Vagina (tissue), 2 donors: ENCODE measurements around the gene PTPA. TPM values are rescaled to one million over a fixed set of nuclear protein-coding genes. Genes with fewer than 3 reads are reported as not detected.

Source experiments
- DNase-seq, 2 donors: peaks; one replicate each; pipeline ENCODE4 v3.0.0-alpha.2; 2017; ENCODE audit errors: extremely low spot score in 2 of 2
- H3K27ac ChIP-seq: fragments of 200-600 bp; sonication (generic); one replicate; pipeline ENCODE4 v1.5.1; 2019
- H3K27me3 ChIP-seq: fragments of 200-600 bp; sonication (generic); one replicate; pipeline ENCODE4 v1.5.1; 2019
- H3K36me3 ChIP-seq, 2 donors: fragments of 200-600 bp; sonication (generic); one replicate each; pipeline ENCODE4 v1.5.1; 2017 to 2019
- H3K4me1 ChIP-seq: fragments of 200-600 bp; sonication (generic); one replicate; pipeline ENCODE4 v1.5.1; 2019
- H3K4me3 ChIP-seq, 2 donors: fragments of 200-600 bp; sonication (generic); 1 replicate in 1 of 2; 2 replicates in 1 of 2; pipeline ENCODE4 v1.5.1; 2016 to 2019
- H3K9me3 ChIP-seq: fragments of 200-600 bp; sonication (generic); one replicate; pipeline ENCODE4 v1.5.1; 2019
- POLR2A ChIP-seq, 2 donors: fragments of 450-650 bp; IDR thresholded peaks; one replicate each; pipeline ENCODE4 v1.6.1; 2017; ENCODE audit warnings: antibody characterized with exemption in 2 of 2, mild to moderate bottlenecking in 2 of 2, moderate library complexity in 2 of 2
- POLR2AphosphoS5 ChIP-seq, 2 donors: sonication (generic); formaldehyde crosslinking; IDR thresholded peaks; one replicate each; pipeline ENCODE4 v1.9.0; 2017; ENCODE audit warnings: antibody characterized with exemption in 2 of 2, mild to moderate bottlenecking in 2 of 2, low read depth in 1 of 2; ENCODE audit not compliant: insufficient read depth in 1 of 2
- intact Hi-C: fragments of 100-400 bp; cut with DNase I; formaldehyde crosslinking; loops from one replicate; pipeline ENCODE4 v1.15.1; 2023
- total RNA-seq: library from RNA; depleted of rRNA; stranded (reverse); fragments of >200 nt; gene quantifications from one replicate; pipeline ENCODE4 v1.2.3, GENCODE V29; 2016
- TF ChIP-seq, protein P1 (sequence below), 3 experiments: fragments of 450-650 bp in 2 of 3; fragments of 200-600 bp in 1 of 3; sonication (generic) in 1 of 3; IDR thresholded peaks; one replicate each; pipeline ENCODE4 v1.5.1; 2017 to 2019; ENCODE audit warnings: antibody characterized with exemption in 3 of 3, mild to moderate bottlenecking in 2 of 3, moderate library complexity in 2 of 3

The PTPA gene
- total RNA-seq, 1 donor from 2014 or later: 46.2 TPM

DNA sequence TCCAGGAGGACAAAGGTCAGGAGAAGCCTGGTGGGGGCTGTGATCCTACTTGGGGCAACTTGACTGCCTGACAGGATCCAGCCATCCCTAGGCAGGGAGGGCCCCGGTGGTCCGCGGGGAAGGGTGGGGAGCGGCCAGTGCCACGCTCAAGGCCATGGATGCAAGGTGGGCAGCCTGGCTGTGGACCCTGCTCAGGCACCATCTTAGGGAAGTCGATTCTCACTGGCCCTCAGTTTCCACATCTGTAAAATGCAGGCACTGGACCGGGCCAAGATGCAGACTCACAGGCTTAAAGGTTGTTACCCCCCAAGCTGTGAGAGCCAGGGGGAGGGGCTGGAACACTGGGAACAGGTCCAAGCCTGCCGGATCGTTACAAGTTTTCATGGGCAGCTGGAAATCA is 39.0 kb upstream of the PTPA start:
- H3K36me3 ChIP-seq: peaks cover 0 to 22% of the 10 kb centered on the region in 2 donors
- intact Hi-C loops: no loop called here
- no peak for TF ChIP-seq POLR2AphosphoS5 (IDR thresholded peaks at IDR 0.05; ENCODE audit: insufficient read depth in 1 of 2, low read depth in 1 of 2)
- TF ChIP-seq, protein P1, sequence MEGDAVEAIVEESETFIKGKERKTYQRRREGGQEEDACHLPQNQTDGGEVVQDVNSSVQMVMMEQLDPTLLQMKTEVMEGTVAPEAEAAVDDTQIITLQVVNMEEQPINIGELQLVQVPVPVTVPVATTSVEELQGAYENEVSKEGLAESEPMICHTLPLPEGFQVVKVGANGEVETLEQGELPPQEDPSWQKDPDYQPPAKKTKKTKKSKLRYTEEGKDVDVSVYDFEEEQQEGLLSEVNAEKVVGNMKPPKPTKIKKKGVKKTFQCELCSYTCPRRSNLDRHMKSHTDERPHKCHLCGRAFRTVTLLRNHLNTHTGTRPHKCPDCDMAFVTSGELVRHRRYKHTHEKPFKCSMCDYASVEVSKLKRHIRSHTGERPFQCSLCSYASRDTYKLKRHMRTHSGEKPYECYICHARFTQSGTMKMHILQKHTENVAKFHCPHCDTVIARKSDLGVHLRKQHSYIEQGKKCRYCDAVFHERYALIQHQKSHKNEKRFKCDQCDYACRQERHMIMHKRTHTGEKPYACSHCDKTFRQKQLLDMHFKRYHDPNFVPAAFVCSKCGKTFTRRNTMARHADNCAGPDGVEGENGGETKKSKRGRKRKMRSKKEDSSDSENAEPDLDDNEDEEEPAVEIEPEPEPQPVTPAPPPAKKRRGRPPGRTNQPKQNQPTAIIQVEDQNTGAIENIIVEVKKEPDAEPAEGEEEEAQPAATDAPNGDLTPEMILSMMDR (IDR thresholded peaks at IDR 0.05): no peak
- TF ChIP-seq POLR2A (IDR thresholded peaks at IDR 0.05): no peak

DNA sequence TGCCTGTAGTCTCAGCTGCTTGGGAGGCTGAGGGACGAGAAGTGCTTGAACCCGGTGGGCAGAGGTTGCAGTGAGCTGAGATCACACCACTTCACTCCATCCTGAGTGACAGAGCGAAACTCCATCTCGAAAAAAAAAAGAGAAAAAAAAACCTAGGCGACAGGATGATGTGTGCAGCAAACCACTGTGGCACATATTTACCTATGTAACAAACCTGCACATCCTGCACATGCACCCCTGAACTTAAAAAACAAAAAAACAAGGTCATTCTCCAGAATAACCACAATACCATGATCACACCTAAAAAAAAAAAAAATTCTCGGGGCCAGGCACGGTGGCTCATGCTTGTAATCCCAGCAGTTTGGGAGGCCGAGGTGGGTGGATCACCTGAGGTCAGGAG is 37.8 kb upstream of the PTPA start:
- no peak overlapping the region for H3K27ac ChIP-seq
- H3K36me3 ChIP-seq: peaks cover 0 to 10% of the 10 kb centered on the region in 2 donors
- H3K9me3 ChIP-seq: no peaks in the 10 kb centered on the region
- H3K27me3 ChIP-seq: no peaks in the 10 kb centered on the region
- no peak overlapping the region for H3K4me3 ChIP-seq
- intact Hi-C loops: no loop called here
- DNase-seq: no peak
- TF ChIP-seq, protein P1 (IDR thresholded peaks at IDR 0.05): no peak
- TF ChIP-seq POLR2A (IDR thresholded peaks at IDR 0.05) (no peak), POLR2AphosphoS5 (IDR thresholded peaks at IDR 0.05; ENCODE audit: insufficient read depth in 1 of 2, low read depth in 1 of 2) (no peak)
- H3K4me1 ChIP-seq: no peaks in the 10 kb centered on the region

More for the DNA sequence above, 39.0 kb upstream of the PTPA start:
- Histone ChIP-seq H3K27me3 (no peaks in the 10 kb centered on the region), H3K9me3 (no peaks in the 10 kb centered on the region), H3K27ac (no peak overlapping the region), H3K4me1 (no peaks in the 10 kb centered on the region), H3K4me3 (no peak overlapping the region)
- DNase-seq: no peak

DNA sequence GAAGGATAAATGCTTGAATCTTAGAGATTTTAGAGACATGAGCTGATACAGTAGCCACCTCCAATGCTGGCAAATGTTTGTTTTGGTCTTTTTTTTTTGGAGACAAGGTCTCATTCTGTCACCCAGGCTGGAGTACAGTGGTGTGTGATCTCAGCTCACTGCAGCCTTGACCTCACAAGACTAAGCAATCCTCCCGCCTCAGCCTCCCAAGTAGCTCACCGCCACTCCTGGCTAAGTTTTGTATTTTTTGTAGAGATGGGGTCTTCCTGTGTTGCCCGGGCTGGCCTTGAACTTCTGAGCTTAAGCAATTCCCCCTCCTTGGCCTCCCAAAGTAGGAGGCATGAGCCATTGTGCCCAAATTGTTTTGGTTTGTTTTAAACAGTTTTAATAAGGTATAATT is 37.1 kb upstream of the PTPA start:
- no peak overlapping the region for H3K4me3 ChIP-seq
- H3K36me3 ChIP-seq: peaks cover 0 to 4% of the 10 kb centered on the region in 2 donors
- H3K27me3 ChIP-seq: no peaks in the 10 kb centered on the region
- no peak overlapping the region for H3K27ac ChIP-seq
- intact Hi-C loops: no loop called here
- H3K4me1 ChIP-seq: no peaks in the 10 kb centered on the region
- H3K9me3 ChIP-seq: no peaks in the 10 kb centered on the region
- TF ChIP-seq POLR2A (IDR thresholded peaks at IDR 0.05): no peak
- TF ChIP-seq, protein P1 (IDR thresholded peaks at IDR 0.05): no peak
- DNase-seq: no peak

DNA sequence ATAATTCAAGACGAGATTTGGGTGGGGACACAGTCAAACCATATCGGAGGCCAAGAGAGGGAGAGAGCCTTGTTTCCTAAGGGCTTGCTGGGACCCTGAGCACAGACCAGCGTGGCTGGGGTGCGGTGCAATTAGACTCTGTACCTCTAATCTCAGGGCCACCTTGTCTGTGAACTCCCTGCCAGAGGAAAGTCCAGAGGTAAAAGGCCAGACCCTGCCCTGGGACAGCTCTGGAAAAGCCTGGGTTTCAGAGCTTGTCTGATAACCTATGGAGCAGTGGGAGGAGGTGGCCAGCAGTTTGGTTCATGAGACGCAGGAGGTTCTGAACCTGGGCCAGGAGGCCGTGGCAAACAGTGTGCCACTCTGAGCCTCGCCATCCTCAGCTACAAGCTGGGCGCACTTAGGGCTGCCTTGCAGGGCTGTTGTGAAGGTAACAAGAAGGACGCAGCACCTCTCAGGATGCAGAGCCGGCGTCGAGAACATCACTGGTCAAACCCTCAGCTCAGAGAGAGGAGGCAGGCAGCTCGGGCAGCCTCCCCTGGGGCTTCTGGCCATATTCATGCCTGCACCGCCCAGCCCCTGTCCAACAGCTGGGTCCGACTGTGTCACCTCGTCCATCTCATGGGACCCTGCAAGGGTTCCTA is 35.1 kb upstream of the PTPA start:
- intact Hi-C loops: no loop called here
- H3K4me1 ChIP-seq: peaks cover 5% of the 10 kb centered on the region
- no peak overlapping the region for H3K4me3 ChIP-seq
- no peaks in the 10 kb centered on the region for H3K9me3 ChIP-seq
- TF ChIP-seq, protein P1 (IDR thresholded peaks at IDR 0.05): no peak
- no peak for TF ChIP-seq POLR2AphosphoS5 (IDR thresholded peaks at IDR 0.05; ENCODE audit: insufficient read depth in 1 of 2, low read depth in 1 of 2)
- H3K36me3 ChIP-seq: no peaks in the 10 kb centered on the region
- no peak overlapping the region for H3K27ac ChIP-seq
- DNase-seq: no peak
- H3K27me3 ChIP-seq: no peaks in the 10 kb centered on the region

DNA sequence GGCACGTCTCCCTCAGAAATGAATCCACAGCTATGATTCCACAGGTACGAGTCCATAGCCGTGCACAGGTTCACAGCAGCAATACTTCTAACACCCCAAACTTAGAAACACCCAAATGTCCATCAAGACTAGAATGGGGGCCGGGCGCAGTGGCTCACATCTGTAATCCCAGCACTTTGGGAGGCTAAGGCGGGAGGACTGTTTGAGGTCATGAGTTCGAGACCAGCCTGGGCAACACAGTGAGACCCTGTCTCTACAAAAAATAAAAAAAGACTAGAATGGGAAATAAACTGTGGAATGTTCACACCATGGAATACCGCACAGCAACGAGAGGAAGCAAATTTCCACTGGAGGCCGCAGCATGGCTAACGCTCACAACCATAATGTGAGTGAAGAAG is 34.6 kb upstream of the PTPA start:
- no peak overlapping the region for H3K4me3 ChIP-seq
- intact Hi-C loops: no loop called here
- TF ChIP-seq, protein P1 (IDR thresholded peaks at IDR 0.05): no peak
- no peak for TF ChIP-seq POLR2AphosphoS5 (IDR thresholded peaks at IDR 0.05; ENCODE audit: insufficient read depth in 1 of 2, low read depth in 1 of 2)
- no peak for TF ChIP-seq POLR2A (IDR thresholded peaks at IDR 0.05)
- H3K27ac ChIP-seq: no peak overlapping the region
- DNase-seq: no peak
- no peaks in the 10 kb centered on the region for H3K9me3 ChIP-seq
- H3K36me3 ChIP-seq: no peaks in the 10 kb centered on the region
- peaks cover 9% of the 10 kb centered on the region for H3K4me1 ChIP-seq
- H3K27me3 ChIP-seq: no peaks in the 10 kb centered on the region
